HG02678 (cell line): Measurements from ENCODE around the gene SLC29A3.
"Not testable (repeated sequence)": the region's sequence is repeated elsewhere in the genome, so short reads cannot be mapped to it uniquely, and the experiment has no call there.

Experiments
- ATAC-seq: cut with Tn5 transposase; IDR thresholded peaks from one replicate; pipeline ENCODE4 v1.9.1; 2021; ENCODE audit warnings: mild to moderate bottlenecking, moderate library complexity; ENCODE audit not compliant: unreplicated experiment

Gene SLC29A3

GRCh38 chr10:71319042-71319799 lies at the start of gene SLC29A3:
Gene SLC29A3 (plus strand): TSS chr10:71319259. CDS start chr10:71319310, 51 bp downstream.
- peak; percentile 81 for ATAC-seq

- no peak for ATAC-seq
These were observed 49.5 kb upstream of the SLC29A3 start for GRCh38 chr10:71269301-71270288.

- ATAC-seq: no peak
These were observed 48.5 kb upstream of the SLC29A3 start for GRCh38 chr10:71270301-71271220.

GRCh38 chr10:71271662-71272055 lies 47.4 kb upstream of the SLC29A3 start:
- no peak for ATAC-seq

GRCh38 chr10:71272056-71272771 lies 46.8 kb upstream of the SLC29A3 start:
- no peak for ATAC-seq

GRCh38 chr10:71272974-71273373 lies 46.1 kb upstream of the SLC29A3 start:
- ATAC-seq: not testable (repeated sequence)

- ATAC-seq: no peak
These were observed 45.6 kb upstream of the SLC29A3 start for GRCh38 chr10:71273506-71273905.

- no peak for ATAC-seq
These were observed 43.9 kb upstream of the SLC29A3 start for GRCh38 chr10:71274901-71275796.

- ATAC-seq: no peak
These were observed 42.2 kb upstream of the SLC29A3 start for GRCh38 chr10:71276873-71277272.

GRCh38 chr10:71277914-71278665 lies 41.0 kb upstream of the SLC29A3 start:
- no peak for ATAC-seq

- no peak for ATAC-seq
These were observed 40.1 kb upstream of the SLC29A3 start for GRCh38 chr10:71278691-71279588.

- no peak for ATAC-seq
These were observed 39.4 kb upstream of the SLC29A3 start for GRCh38 chr10:71279590-71280170.

- no peak for ATAC-seq
These were observed 38.8 kb upstream of the SLC29A3 start for GRCh38 chr10:71280216-71280615.

GRCh38 chr10:71280825-71281224 lies 38.2 kb upstream of the SLC29A3 start:
- no peak for ATAC-seq

- no peak for ATAC-seq
These were observed 37.3 kb upstream of the SLC29A3 start for GRCh38 chr10:71281646-71282322.

GRCh38 chr10:71282323-71282680 lies 36.8 kb upstream of the SLC29A3 start:
- no peak for ATAC-seq
